Skin epidermis (tissue), 12 donors: ENCODE data around the gene INF2.
"Not testable (repeated sequence)": the region's sequence is repeated elsewhere in the genome, so short reads cannot be mapped to it uniquely, and the experiment has no call there.

Experiments used
- H3K27ac ChIP-seq, 21 experiments: fragments of 200-600 bp; sonication (generic) in 11 of 21; one replicate each; pipeline ENCODE4 v1.5.0; 2020; ENCODE audit warnings: mild to moderate bottlenecking in 3 of 21, inconsistent platforms in 2 of 21, moderate library complexity in 2 of 21
- H3K4me3 ChIP-seq, 7 experiments: fragments of 200-600 bp; sonication (generic) in 2 of 7; one replicate each; pipeline ENCODE4 v1.5.0; 2020; ENCODE audit warnings: inconsistent platforms in 2 of 7, mild to moderate bottlenecking in 2 of 7, moderate library complexity in 1 of 7

Gene INF2

GRCh38 chr14:104726600-104727451 is 37.4 kb downstream of the INF2 start:
- Histone ChIP-seq H3K4me3 (no peak overlapping the region), H3K27ac (no peak overlapping the region)

DNA sequence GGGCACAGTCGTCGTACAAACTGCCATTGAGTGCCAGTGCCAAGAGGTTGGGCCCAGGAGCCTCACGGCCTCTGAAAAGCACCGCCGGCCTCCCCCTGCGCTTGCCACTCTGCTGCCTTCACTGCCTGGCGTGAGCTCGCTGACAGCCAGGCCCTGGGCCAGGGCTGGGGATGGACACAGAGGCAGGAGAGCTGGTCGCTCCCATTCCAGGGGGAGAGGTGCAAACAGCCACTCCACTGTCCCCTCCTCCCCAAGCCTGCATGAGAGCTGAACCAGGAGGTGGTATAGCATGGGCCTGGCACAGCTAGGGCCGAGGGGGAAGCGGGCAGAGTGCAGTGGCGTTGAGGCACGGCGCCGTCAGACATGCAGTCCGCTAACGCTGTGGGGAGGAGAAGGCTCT is 39.2 kb downstream of the INF2 start:
- Histone ChIP-seq H3K4me3 (no peak overlapping the region), H3K27ac (no peak overlapping the region)

DNA sequence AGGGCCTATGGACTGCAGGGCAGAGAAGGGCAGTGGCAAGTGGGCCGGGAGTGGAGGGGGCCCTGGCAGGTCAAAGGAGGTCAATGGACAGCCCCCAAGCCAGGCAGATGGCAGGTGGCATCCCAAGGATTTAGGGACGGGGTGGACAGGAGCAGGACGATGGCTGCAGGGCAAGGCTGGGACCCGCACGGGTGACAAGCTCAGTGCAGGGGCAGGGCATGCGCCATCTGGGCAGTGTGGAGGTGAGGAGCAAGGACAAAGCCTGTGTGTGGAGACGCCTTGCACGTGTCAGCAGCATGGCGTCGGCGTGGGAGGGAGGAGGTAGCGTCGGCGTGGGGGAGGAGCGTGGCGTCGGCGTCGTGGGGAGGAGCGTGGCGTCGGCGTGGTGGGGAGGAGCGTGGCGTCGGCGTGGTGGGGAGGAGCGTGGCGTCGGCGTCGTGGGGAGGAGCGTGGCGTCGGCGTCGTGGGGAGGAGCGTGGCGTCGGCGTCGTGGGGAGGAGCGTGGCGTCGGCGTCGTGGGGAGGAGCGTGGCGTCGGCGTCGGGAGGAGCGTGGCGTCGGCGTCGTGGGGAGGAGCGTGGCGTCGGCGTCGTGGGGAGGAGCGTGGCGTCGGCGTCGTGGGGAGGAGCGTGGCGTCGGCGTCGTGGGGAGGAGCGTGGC is 39.9 kb downstream of the INF2 start:
- H3K4me3 ChIP-seq, H3K27ac ChIP-seq: not testable (repeated sequence)

DNA sequence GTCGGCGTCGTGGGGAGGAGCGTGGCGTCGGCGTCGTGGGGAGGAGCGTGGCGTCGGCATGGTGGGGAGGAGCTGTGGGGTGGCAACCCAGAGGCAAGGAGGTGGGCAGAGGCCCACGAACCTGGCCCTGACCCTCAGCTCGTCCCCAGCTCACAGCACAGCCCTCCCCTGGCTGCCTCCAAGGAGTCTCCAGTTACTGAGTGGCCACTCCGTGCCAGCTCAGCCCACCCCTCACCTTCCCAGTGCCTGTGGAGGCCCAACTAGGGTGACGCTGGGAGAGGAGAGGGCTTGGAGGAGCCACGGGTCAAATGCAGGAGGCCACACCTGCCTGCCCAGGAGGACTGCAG is 40.4 kb downstream of the INF2 start:
- H3K27ac ChIP-seq: no peak overlapping the region
- H3K4me3 ChIP-seq: no peak overlapping the region

- no peak overlapping the region for H3K27ac ChIP-seq
These were observed 41.1 kb downstream of the INF2 start for GRCh38 chr14:104730487-104730886.

DNA sequence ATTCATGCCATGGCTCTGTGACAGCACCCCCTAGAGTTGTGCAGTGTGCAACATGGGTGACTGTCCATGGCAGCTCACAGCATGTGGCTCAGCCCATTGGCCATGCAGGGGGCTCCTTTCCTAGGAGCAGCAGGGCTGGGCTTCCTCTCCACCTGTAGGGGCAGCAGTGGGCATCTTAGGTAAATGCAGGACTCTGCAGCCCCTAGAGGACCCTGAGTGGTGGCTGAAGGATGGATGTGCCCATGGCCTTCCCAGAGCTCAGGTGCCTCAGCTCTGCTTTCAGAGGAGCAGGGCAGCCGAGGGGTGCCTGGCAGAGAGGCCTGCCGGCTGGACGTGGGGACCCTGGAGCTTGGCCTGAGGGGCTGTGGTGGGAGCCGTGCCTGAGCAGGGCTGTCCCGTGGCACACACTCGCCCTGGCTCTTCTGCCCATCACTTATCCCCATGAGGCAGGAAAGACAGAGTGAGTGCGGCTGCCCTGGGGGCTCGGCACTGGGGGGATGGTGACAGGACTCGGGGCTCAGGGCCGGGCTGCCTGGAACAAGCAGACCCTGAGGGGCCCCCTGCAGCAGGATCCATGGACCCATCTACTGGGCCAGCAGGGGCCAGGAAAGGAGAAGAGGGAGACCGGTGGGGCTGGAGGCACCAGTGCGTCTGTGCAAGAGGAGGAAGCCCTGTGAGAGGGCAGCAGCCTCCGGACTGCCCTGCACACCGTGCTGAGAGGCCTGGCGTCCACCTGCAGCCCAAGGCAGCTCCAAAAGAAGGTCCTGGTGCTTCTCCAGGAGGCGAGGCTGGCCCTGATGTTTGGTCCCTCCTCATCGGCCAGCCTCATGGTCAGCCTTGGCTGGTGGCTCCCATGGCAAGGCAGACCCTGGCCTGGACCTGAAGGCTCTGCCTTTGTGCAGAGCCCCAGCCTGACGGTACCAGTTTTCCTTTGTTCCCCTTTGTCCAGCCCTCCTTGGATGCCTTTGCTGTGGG is 42.2 kb downstream of the INF2 start:
- H3K27ac ChIP-seq: peak overlapping the region in 5 of 21 experiments; percentile 12 to 55 (median 42)

More at GRCh38 chr14:104730487-104730886, 41.1 kb downstream of the INF2 start:
- H3K4me3 ChIP-seq: no peak overlapping the region

DNA sequence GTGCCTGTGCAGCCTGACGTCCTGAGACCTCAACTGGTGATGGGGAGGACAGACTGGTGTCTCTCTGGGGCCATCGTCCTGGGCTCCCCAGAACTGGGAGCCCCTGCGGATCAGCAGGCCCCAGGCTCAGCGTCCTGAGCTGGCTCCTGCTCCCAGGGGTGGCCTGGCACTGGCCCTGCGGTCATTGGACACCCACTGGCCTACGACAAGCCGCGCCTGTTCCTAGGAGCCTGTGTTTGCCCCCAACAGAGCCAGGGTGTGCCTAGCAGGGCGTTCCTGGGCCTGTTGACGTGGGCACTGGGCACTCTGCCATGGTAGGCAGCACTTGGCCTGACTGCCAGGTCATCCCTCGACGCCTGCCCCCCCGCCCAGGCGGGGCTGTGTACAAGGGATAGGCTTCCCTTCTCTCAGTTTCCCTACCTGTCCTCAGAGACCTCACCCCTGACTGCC is 43.0 kb downstream of the INF2 start:
- H3K27ac ChIP-seq: peak overlapping the region in 5 of 21 experiments; percentile 16 to 55 (median 42)
- no peak overlapping the region for H3K4me3 ChIP-seq

More for the DNA sequence above, 42.2 kb downstream of the INF2 start:
- H3K4me3 ChIP-seq: no peak overlapping the region

- Histone ChIP-seq H3K27ac (peak overlapping the region in 6 of 21 experiments; percentile 6 to 55 (median 32)), H3K4me3 (no peak overlapping the region)
These were observed 43.7 kb downstream of the INF2 start for GRCh38 chr14:104732931-104733681.

GRCh38 chr14:104734051-104734587 is 44.7 kb downstream of the INF2 start:
- no peak overlapping the region for H3K4me3 ChIP-seq
- H3K27ac ChIP-seq: peak overlapping the region in 2 of 21 experiments; percentile 6 to 49

DNA sequence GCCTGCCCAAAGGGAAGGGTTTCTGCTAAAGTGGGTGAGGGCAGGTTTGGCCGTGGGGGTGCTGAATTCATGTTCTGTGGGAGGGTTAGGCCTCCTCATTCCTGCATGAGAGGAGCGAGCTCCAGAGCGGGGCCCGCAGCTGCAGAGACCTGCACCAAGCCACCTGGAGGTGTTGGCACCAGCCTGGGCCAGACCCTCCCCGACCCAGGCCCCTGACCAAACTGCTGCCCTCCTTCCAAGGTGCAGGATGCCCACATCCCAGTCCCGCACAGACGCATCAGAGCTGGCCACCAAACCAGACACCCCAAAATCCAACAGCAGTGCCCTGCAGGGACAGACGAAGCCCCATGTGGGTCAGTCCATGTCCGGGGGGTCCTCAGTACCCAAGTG is 45.2 kb downstream of the INF2 start:
- H3K27ac ChIP-seq: peak overlapping the region in 1 of 21 experiments; percentile 35
- no peak overlapping the region for H3K4me3 ChIP-seq

- Histone ChIP-seq H3K27ac (peak overlapping the region in 9 of 21 experiments; percentile 10 to 79 (median 61)), H3K4me3 (no peak overlapping the region)
These were observed 45.8 kb downstream of the INF2 start for GRCh38 chr14:104734991-104735779.

DNA sequence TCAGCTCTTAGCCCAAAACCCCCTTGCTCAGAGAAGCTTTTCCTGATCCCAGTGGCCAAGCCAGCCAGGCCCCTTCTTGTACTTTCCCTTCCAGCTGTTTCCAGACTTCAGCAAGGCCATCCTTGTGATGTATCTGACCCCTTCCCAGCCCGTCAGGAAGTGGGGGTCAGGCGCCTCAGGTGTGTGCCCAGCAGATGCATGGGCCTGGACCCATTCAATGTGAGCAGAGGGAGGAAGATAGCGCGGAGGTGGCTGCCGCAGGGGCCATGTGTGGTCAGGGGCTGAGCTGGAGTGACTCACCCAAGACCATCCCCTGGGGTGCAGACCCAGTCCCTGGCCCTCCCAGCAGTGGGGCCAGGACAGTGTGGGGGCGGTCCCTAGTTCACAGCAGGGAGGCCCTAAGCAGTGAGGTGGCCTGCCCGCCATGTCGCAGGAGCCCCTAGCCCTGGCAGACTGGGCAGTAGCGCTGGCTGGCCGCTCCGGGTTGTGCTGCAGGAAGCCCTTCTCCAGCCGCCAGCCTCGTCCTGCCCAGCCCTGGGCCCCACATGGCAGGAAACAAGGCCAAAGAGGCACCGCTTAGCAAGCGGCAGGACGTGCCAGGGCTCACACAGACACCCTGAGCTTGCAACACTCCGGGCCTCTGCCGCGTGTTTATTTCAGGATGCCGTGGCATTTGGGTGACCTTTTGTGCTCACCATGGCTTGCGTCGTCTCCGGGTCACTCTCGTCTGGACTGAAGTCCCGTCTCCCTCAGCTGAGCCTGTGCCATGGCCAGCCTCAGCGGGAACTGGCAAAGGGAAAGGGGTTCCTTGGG is 46.6 kb downstream of the INF2 start:
- Histone ChIP-seq H3K27ac (peak overlapping the region in 12 of 21 experiments; percentile 10 to 79 (median 56)), H3K4me3 (no peak overlapping the region)

- H3K4me3 ChIP-seq: no peak overlapping the region
- no peak overlapping the region for H3K27ac ChIP-seq
These were observed 49.1 kb downstream of the INF2 start for GRCh38 chr14:104738375-104739019.

GRCh38 chr14:104739026-104739425 is 49.6 kb downstream of the INF2 start:
- no peak overlapping the region for H3K27ac ChIP-seq
- no peak overlapping the region for H3K4me3 ChIP-seq

GRCh38 chr14:104739546-104740516 is 50.4 kb downstream of the INF2 start:
- Histone ChIP-seq H3K27ac (no peak overlapping the region), H3K4me3 (no peak overlapping the region)
